ENCODE data around the gene DCDC1. TPM values are rescaled to one million over a fixed set of nuclear protein-coding genes. Genes with fewer than 3 reads are reported as not detected.

DCDC1 gene
- total and polyA plus RNA-seq, 9 of the 15 experiments (the other 6 are each of a cell fraction or from before 2014, with no cell fraction given): 0.05 to 0.18 (median 0.08) TPM; not detected in 3

- TF ChIP-seq ZMIZ1 (IDR thresholded peaks at IDR 0.05; ENCODE audit: low read depth in 2 of 2, low read length in 2 of 2): no peak
- no peak for TF ChIP-seq BMI1 (IDR thresholded peaks at IDR 0.05; ENCODE audit: low read length)
- no peak for TF ChIP-seq MCM2 (IDR thresholded peaks at IDR 0.05; ENCODE audit: low read depth)
- no peak for TF ChIP-seq CREB1 (IDR thresholded peaks at IDR 0.05)
- no peak for TF ChIP-seq CREB1 (CRISPR knock-in tag; IDR thresholded peaks at IDR 0.05)
Measured at GRCh38 chr11:30991802-30992512, 377.6 kb downstream of the DCDC1 start (continued).

- no peaks in the 10 kb centered on the region for H3K4me1 ChIP-seq (replicated peaks in 1 of 2; ENCODE audit: control insufficient read depth in 2 of 2, insufficient read depth in 2 of 2, low read length in 2 of 2)
- ATAC-seq (no peak), FAIRE-seq (no peak), DNase-seq (ENCODE audit: extremely low read depth in 1 of 4, low spot score in 3 of 4) (no peak)
- no peaks in the 10 kb centered on the region for H4K20me1 ChIP-seq (replicated peaks; ENCODE audit: control insufficient read depth, insufficient read depth, low read length)
- H3K27ac ChIP-seq (ENCODE audit: extremely low read depth, low read depth, low read length): no peak overlapping the region
- no peak overlapping the region for H3K4me3 ChIP-seq
- intact Hi-C loops (cut with micrococcal nuclease) (no loop called here), in situ Hi-C loops (cut with MboI) (no loop called here)
- H3K9me3 ChIP-seq (replicated peaks; ENCODE audit: control insufficient read depth, insufficient read depth, low read depth, low read length): no peaks in the 10 kb centered on the region
- no peak overlapping the region for H2AFZ ChIP-seq (ENCODE audit: low read depth, low read length)
- H3K36me3 ChIP-seq (ENCODE audit: control insufficient read depth, insufficient read depth, low read length): no peaks in the 10 kb centered on the region
- no peaks in the 10 kb centered on the region for H3K27me3 ChIP-seq (ENCODE audit: control insufficient read depth in 2 of 2, insufficient read depth in 2 of 2, low read length in 2 of 2)
- POLR2A ChIA-PET: no interaction called here
- CTCF ChIA-PET (ENCODE audit: low intra/inter-chr PET ratio): no interaction called here
- BruUV-seq (replicated peaks): no TSS peak
- H3K9me1 ChIP-seq (ENCODE audit: control insufficient read depth, insufficient read depth, low read length): no peaks in the 10 kb centered on the region
- H3K4me2 ChIP-seq (ENCODE audit: insufficient read depth, low read length): no peak overlapping the region
- 0% methylated on average over 3 of the region's 4 CpGs for WGBS (ENCODE audit: insufficient coverage, low coverage, missing lambda C conversion rate)
- no peaks in the 10 kb centered on the region for H3K79me2 ChIP-seq (ENCODE audit: control insufficient read depth, insufficient read depth, low read length)
- H3K9ac ChIP-seq (ENCODE audit: insufficient read depth in 1 of 2, low read depth in 2 of 2, low read length in 2 of 2): no peak overlapping the region
- TF ChIP-seq CBX8 (IDR thresholded peaks at IDR 0.05; ENCODE audit: borderline replicate concordance, extremely low read depth, low read depth, low read length, poor library complexity, severe bottlenecking) (no peak), ZNF407 (IDR thresholded peaks at IDR 0.05; ENCODE audit: low read depth) (no peak), BRD9 (IDR thresholded peaks at IDR 0.05; ENCODE audit: low read depth, partially characterized antibody) (no peak), NFYB (IDR thresholded peaks at IDR 0.05; ENCODE audit: extremely low read depth, insufficient read length) (no peak)
Measured at GRCh38 chr11:30991376-30991775, 378.2 kb downstream of the DCDC1 start.

All from K562 (cell line).